Testis (tissue), 2 donors: ENCODE data around the gene TNN.

Source experiments
- POLR2A ChIP-seq: fragments of 450-650 bp; IDR thresholded peaks from one replicate; pipeline ENCODE4 v1.6.1; 2017; ENCODE audit warnings: antibody characterized with exemption, mild to moderate bottlenecking, moderate library complexity
- TF ChIP-seq, protein P1 (sequence below), 3 experiments: fragments of 450-650 bp in 2 of 3; fragments of 200-600 bp in 1 of 3; sonication (generic) in 1 of 3; IDR thresholded peaks; one replicate each; pipeline ENCODE4 v1.5.1; 2016 to 2019; ENCODE audit warnings: antibody characterized with exemption in 3 of 3, mild to moderate bottlenecking in 2 of 3, moderate library complexity in 1 of 3

DNA sequence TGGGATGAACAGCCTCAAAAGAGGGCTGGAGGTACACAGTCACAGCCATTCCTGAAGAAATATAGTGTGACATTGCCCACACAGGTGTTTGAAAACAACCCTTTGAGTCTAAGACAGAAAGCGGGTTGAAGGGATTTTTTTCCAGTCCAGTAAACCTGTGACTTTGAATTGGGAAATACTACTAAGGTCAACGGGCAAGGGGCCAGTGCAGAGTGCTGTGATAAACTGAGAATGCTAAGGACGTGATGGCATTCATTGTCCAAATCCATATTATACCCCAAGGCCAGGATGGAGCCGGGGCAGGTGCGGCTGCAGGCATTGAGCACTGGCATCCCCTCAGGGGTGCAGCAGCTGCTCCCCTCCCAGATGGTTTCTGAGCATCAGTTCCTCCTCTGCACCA is 88.3 kb downstream of the TNN start:
- TF ChIP-seq, protein P1, sequence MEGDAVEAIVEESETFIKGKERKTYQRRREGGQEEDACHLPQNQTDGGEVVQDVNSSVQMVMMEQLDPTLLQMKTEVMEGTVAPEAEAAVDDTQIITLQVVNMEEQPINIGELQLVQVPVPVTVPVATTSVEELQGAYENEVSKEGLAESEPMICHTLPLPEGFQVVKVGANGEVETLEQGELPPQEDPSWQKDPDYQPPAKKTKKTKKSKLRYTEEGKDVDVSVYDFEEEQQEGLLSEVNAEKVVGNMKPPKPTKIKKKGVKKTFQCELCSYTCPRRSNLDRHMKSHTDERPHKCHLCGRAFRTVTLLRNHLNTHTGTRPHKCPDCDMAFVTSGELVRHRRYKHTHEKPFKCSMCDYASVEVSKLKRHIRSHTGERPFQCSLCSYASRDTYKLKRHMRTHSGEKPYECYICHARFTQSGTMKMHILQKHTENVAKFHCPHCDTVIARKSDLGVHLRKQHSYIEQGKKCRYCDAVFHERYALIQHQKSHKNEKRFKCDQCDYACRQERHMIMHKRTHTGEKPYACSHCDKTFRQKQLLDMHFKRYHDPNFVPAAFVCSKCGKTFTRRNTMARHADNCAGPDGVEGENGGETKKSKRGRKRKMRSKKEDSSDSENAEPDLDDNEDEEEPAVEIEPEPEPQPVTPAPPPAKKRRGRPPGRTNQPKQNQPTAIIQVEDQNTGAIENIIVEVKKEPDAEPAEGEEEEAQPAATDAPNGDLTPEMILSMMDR (IDR thresholded peaks at IDR 0.05), result no peak
- TF ChIP-seq POLR2A, result no peak
